Nephron (organoid): ENCODE results near the gene SOX14.

Experiments
- H3K27ac Mint-ChIP-seq, 3 experiments: 2 replicates each; pipeline ENCODE4 v1.8.0; 2020; ENCODE audit warnings: mixed read lengths in 3 of 3, mild to moderate bottlenecking in 2 of 3, moderate library complexity in 1 of 3
- H3K27me3 Mint-ChIP-seq: 2 replicates; pipeline ENCODE4 v1.8.0; 2021; ENCODE audit warnings: low read depth, mild to moderate bottlenecking, moderate library complexity, mixed read lengths
- H3K36me3 Mint-ChIP-seq: 2 replicates; pipeline ENCODE4 v1.8.0; 2020; ENCODE audit warnings: low read depth, mixed read lengths
- H3K4me1 Mint-ChIP-seq: 2 replicates; pipeline ENCODE4 v1.8.0; 2020; ENCODE audit warnings: mixed read lengths
- H3K4me3 Mint-ChIP-seq, 3 experiments: 2 replicates each; pipeline ENCODE4 v1.8.0; 2020; ENCODE audit warnings: mild to moderate bottlenecking in 3 of 3, mixed read lengths in 3 of 3, moderate library complexity in 2 of 3
- H3K9me3 Mint-ChIP-seq: 2 replicates; pipeline ENCODE4 v1.8.0; 2020; ENCODE audit warnings: mixed read lengths
- CTCF ChIP-seq, 3 experiments: fragments of 200-600 bp; sonication (generic); IDR thresholded peaks; one replicate each; pipeline ENCODE4 v1.5.0; 2021; ENCODE audit warnings: antibody characterized with exemption in 3 of 3; ENCODE audit not compliant: unreplicated experiment in 3 of 3

SOX14 gene

DNA sequence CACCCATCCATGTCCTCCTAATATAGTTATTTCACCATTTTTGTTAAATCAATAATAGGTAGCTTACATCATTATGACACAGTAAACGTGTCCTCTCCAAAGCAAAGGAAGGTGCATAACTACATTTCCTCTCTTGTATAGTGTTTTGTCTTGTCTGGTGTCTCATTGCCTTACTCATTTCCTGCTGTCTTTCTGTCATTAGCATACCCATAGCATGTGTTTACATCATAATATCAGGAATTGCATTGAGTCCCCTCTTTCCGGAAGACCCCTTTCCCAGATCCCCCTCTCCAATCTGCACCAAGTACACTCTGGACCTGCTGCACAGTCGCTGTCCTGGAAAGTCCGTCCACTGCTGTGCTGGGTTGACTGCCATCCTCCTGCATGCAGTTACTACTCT, 47.9 kb downstream of the SOX14 start:
- TF ChIP-seq CTCF (IDR thresholded peaks at IDR 0.05; ENCODE audit: unreplicated experiment in 3 of 3) = no peak
- Mint-ChIP-seq H3K4me3 (no peak overlapping the region), H3K9me3 (no peaks in the 10 kb centered on the region), H3K27ac (no peak overlapping the region), H3K27me3 (peaks cover 14% of the 10 kb centered on the region), H3K4me1 (no peaks in the 10 kb centered on the region), H3K36me3 (no peaks in the 10 kb centered on the region)

- peaks cover 3% of the 10 kb centered on the region for H3K27me3 Mint-ChIP-seq
- H3K36me3 Mint-ChIP-seq = no peaks in the 10 kb centered on the region
- H3K4me3 Mint-ChIP-seq = no peak overlapping the region
- H3K9me3 Mint-ChIP-seq = no peaks in the 10 kb centered on the region
- H3K27ac Mint-ChIP-seq = no peak overlapping the region
- no peaks in the 10 kb centered on the region for H3K4me1 Mint-ChIP-seq
- no peak for TF ChIP-seq CTCF (IDR thresholded peaks at IDR 0.05; ENCODE audit: unreplicated experiment in 3 of 3)
Observed at GRCh38 chr3:137815251-137815650, 51.1 kb downstream of the SOX14 start.
